Measurements from ENCODE around the gene FER.
"Not testable (repeated sequence)": the region's sequence is repeated elsewhere in the genome, so short reads cannot be mapped to it uniquely, and the experiment has no call there.

The FER gene

GRCh38 chr5:109005297-109006009 lies 257.8 kb downstream of the FER start:
- ChIA-PET CTCF (interaction anchor here (0.6 kb wide), 1 partner anchor 28 kb away, joined by 4 read pairs; no protein-coding TSS in a partner anchor), POLR2A (ENCODE audit: low non-redundant PET) (no interaction called here)
- no peak overlapping the region for H3K27ac ChIP-seq
- TF ChIP-seq CTCF (conservative IDR thresholded peaks at IDR 0.05; ENCODE audit: low read depth) = no peak
- DNase-seq (ENCODE audit: low spot score) = no peak

- H3K27ac ChIP-seq = no peak overlapping the region
- ChIA-PET POLR2A (ENCODE audit: low non-redundant PET) (no interaction called here), CTCF (interaction anchor here (0.5 to 0.6 kb wide), 2 partner anchors 27 to 304 kb away, joined by 4 read pairs; no protein-coding TSS in a partner anchor)
- no peak for DNase-seq (ENCODE audit: low spot score)
- TF ChIP-seq CTCF (conservative IDR thresholded peaks at IDR 0.05; ENCODE audit: low read depth) = no peak
These were observed 258.4 kb downstream of the FER start for GRCh38 chr5:109006129-109006528.

- CTCF ChIA-PET = interaction anchor here (0.5 kb wide), 1 partner anchor 334 kb away, joined by 4 read pairs; no protein-coding TSS in a partner anchor
- POLR2A ChIA-PET (ENCODE audit: low non-redundant PET) = no interaction called here
- H3K27ac ChIP-seq = no peak overlapping the region
- TF ChIP-seq CTCF (conservative IDR thresholded peaks at IDR 0.05; ENCODE audit: low read depth) = no peak
- no peak for DNase-seq (ENCODE audit: low spot score)
These were observed 268.6 kb downstream of the FER start for GRCh38 chr5:109016300-109016699.

- ChIA-PET POLR2A (ENCODE audit: low non-redundant PET) (no interaction called here), CTCF (interaction anchor here (1.0 kb wide), 1 partner anchor 8 kb away, joined by 3 read pairs; no protein-coding TSS in a partner anchor)
- DNase-seq (ENCODE audit: low spot score) = no peak
- no peak for TF ChIP-seq CTCF (conservative IDR thresholded peaks at IDR 0.05; ENCODE audit: low read depth)
- no peak overlapping the region for H3K27ac ChIP-seq
These were observed 274.4 kb downstream of the FER start for GRCh38 chr5:109022056-109022455.

GRCh38 chr5:109025729-109026128 lies 278.0 kb downstream of the FER start:
- CTCF ChIA-PET; H3K27ac ChIP-seq; DNase-seq (ENCODE audit: low spot score); POLR2A ChIA-PET (ENCODE audit: low non-redundant PET): not testable (repeated sequence)

- POLR2A ChIA-PET (ENCODE audit: low non-redundant PET) = no interaction called here
These were observed 280.4 kb downstream of the FER start for GRCh38 chr5:109027983-109028607.

More at GRCh38 chr5:109027983-109028607, 280.4 kb downstream of the FER start:
- CTCF ChIA-PET = no interaction called here
- 0 out of 2 replicates have a peak, but pooled peaks have one; percentile 8 for TF ChIP-seq CTCF (conservative IDR thresholded peaks at IDR 0.05; ENCODE audit: low read depth)
- no peak overlapping the region for H3K27ac ChIP-seq
- DNase-seq (ENCODE audit: low spot score) = no peak
